Activated naive CD8-positive, alpha-beta T cell treated with anti-CD3 and anti-CD28 coated beads, Interleukin-2, amount 50 U/mL, for 16 hours (primary cell): ENCODE results near the gene CMSS1.

Source experiments
- DNase-seq: peaks from one replicate; pipeline ENCODE4 v3.0.0-alpha.2; 2020; ENCODE audit warnings: low read depth, low spot score

Gene CMSS1

GRCh38 chr3:100106531-100107141 lies 289.0 kb downstream of the CMSS1 start:
- no peak for DNase-seq

GRCh38 chr3:100107221-100107814 lies 289.7 kb downstream of the CMSS1 start:
- no peak for DNase-seq

GRCh38 chr3:100108464-100109079 lies 290.9 kb downstream of the CMSS1 start:
- DNase-seq = no peak

GRCh38 chr3:100110162-100110561 lies 292.5 kb downstream of the CMSS1 start:
- no peak for DNase-seq

- no peak for DNase-seq
These were observed 294.1 kb downstream of the CMSS1 start for GRCh38 chr3:100111728-100112127.

GRCh38 chr3:100113723-100114412 lies 296.2 kb downstream of the CMSS1 start:
- no peak for DNase-seq

- DNase-seq = no peak
These were observed 296.9 kb downstream of the CMSS1 start, which contains the start of gene FILIP1L for GRCh38 chr3:100114413-100115030. FILIP1L (minus strand) TSS chr3:100114501.

- no peak for DNase-seq
These were observed 299.4 kb downstream of the CMSS1 start for GRCh38 chr3:100117093-100117492.

- DNase-seq = no peak
These were observed 302.4 kb downstream of the CMSS1 start for GRCh38 chr3:100120012-100120411.

- DNase-seq = no peak
These were observed 303.0 kb downstream of the CMSS1 start for GRCh38 chr3:100120693-100121092.

GRCh38 chr3:100122321-100122720 lies 304.7 kb downstream of the CMSS1 start:
- no peak for DNase-seq

- DNase-seq = no peak
These were observed 305.4 kb downstream of the CMSS1 start for GRCh38 chr3:100123112-100123511.

- DNase-seq = no peak
These were observed 306.6 kb downstream of the CMSS1 start for GRCh38 chr3:100124201-100124761.

- no peak for DNase-seq
These were observed 307.7 kb downstream of the CMSS1 start for GRCh38 chr3:100125161-100125938.

- no peak for DNase-seq
These were observed 310.1 kb downstream of the CMSS1 start for GRCh38 chr3:100127792-100128191.

GRCh38 chr3:100128565-100128964 lies 310.9 kb downstream of the CMSS1 start:
- no peak for DNase-seq

- no peak for DNase-seq
These were observed 312.3 kb downstream of the CMSS1 start for GRCh38 chr3:100129941-100130340.

GRCh38 chr3:100131241-100131640 lies 313.6 kb downstream of the CMSS1 start:
- no peak for DNase-seq

- no peak for DNase-seq
These were observed 319.3 kb downstream of the CMSS1 start for GRCh38 chr3:100136921-100137320.

- no peak for DNase-seq
These were observed 323.3 kb downstream of the CMSS1 start for GRCh38 chr3:100140976-100141375.

- DNase-seq = no peak
These were observed 323.9 kb downstream of the CMSS1 start for GRCh38 chr3:100141586-100141985.
